ENCODE results near the gene APH1A. TPM values are rescaled to one million over a fixed set of nuclear protein-coding genes. Genes with fewer than 3 reads are reported as not detected.
A peak's percentile ranks its signal among the peaks of the same experiment; 100 is the strongest.

APH1A gene
- total and polyA plus RNA-seq, 2 of the 13 experiments (the other 11 are each of a cell fraction or from before 2014, with no cell fraction given), result 114 to 130 TPM

DNA sequence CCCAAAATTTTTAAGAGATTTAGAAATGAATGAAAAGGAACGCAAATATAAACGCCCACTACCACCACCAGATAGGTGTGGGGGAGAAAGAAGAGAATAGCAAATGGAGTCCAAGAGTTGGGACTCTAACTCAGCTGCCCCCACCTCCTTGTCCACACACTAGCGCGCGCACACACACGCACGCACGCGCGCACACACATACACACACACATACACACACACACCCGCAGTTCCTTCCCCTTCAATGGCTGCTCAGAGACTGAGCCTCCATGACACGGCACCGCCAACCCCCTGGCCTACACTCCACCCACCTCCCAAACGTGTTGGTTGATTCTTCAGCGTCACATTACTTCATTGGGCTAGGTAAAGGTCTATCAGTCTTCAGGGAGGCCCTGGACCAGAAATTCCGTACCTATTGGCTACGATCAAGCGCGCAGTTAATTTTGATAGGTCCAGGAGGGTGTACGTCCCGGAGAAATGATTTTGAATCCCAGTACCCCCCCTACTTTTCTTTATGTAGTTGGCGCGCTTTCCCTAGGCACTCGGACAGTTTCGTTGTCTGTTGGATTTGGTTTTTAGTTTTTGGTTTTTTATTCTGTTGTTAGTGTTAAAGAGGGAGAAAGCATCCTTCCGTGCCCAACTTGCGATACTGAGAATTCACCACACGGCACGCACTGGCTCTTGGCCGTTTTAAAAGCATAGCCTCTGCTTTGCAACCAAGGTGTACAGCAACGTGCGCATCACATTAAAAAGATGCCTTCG is 32.8 kb downstream of the APH1A start, which contains the start of gene ANP32E (continued):
- TF ChIP-seq HNRNPUL1 (IDR thresholded peaks at IDR 0.05; ENCODE audit: low read depth, low read length) (no peak), ZNF891 (CRISPR knock-in tag; IDR thresholded peaks at IDR 0.05) (peak; percentile 56; the same call in 1 of the 2 replicates), SMAD1 (CRISPR knock-in tag; IDR thresholded peaks at IDR 0.05; ENCODE audit: borderline replicate concordance, low read depth) (no peak), ZNF333 (CRISPR knock-in tag; IDR thresholded peaks at IDR 0.05; ENCODE audit: borderline replicate concordance) (no peak), ZNF530 (CRISPR knock-in tag; IDR thresholded peaks at IDR 0.05; ENCODE audit: low read depth) (no peak), KLF6 (CRISPR knock-in tag; IDR thresholded peaks at IDR 0.05) (peak; percentile 93), HNF4G (IDR thresholded peaks at IDR 0.05; ENCODE audit: borderline replicate concordance, low read depth, low read length) (no peak), HNF4G (CRISPR knock-in tag; IDR thresholded peaks at IDR 0.05; ENCODE audit: borderline replicate concordance, low read depth) (no peak), ZNF569 (CRISPR knock-in tag; IDR thresholded peaks at IDR 0.05; ENCODE audit: borderline replicate concordance) (no peak), PCBP2 (optimal IDR thresholded peaks at IDR 0.05; ENCODE audit: low read depth, low read length, poor library complexity, severe bottlenecking) (no peak), ZNF556 (CRISPR knock-in tag; IDR thresholded peaks at IDR 0.05; ENCODE audit: borderline replicate concordance) (peak; percentile 78), ZNF260 (CRISPR knock-in tag; IDR thresholded peaks at IDR 0.05; ENCODE audit: borderline replicate concordance, low read depth) (no peak), ZNF577 (CRISPR knock-in tag; IDR thresholded peaks at IDR 0.05; ENCODE audit: borderline replicate concordance, low read depth) (no peak), ARNT (IDR thresholded peaks at IDR 0.05) (no peak), POLR2G (IDR thresholded peaks at IDR 0.05; ENCODE audit: low read depth, low read length) (peak; percentile 78), FLYWCH1 (CRISPR knock-in tag; IDR thresholded peaks at IDR 0.05) (no peak), ZNF570 (CRISPR knock-in tag; IDR thresholded peaks at IDR 0.05; ENCODE audit: borderline replicate concordance) (peak; percentile 38; the same call in 1 of the 2 replicates), FOXO4 (CRISPR knock-in tag; conservative IDR thresholded peaks at IDR 0.05) (no peak), ZNF614 (CRISPR knock-in tag; IDR thresholded peaks at IDR 0.05; ENCODE audit: borderline replicate concordance) (no peak), ERF (CRISPR knock-in tag; IDR thresholded peaks at IDR 0.05) (peak; percentile 83), CREM (IDR thresholded peaks at IDR 0.05) (peak; percentile 95), CREM (CRISPR knock-in tag; IDR thresholded peaks at IDR 0.05) (no peak)
- TF ChIP-seq, protein P1, sequence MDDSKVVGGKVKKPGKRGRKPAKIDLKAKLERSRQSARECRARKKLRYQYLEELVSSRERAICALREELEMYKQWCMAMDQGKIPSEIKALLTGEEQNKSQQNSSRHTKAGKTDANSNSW (CRISPR knock-in tag; IDR thresholded peaks at IDR 0.05; ENCODE audit: borderline replicate concordance), result no peak; the same call in 1 of the 2 replicates
- TF ChIP-seq, protein P2, sequence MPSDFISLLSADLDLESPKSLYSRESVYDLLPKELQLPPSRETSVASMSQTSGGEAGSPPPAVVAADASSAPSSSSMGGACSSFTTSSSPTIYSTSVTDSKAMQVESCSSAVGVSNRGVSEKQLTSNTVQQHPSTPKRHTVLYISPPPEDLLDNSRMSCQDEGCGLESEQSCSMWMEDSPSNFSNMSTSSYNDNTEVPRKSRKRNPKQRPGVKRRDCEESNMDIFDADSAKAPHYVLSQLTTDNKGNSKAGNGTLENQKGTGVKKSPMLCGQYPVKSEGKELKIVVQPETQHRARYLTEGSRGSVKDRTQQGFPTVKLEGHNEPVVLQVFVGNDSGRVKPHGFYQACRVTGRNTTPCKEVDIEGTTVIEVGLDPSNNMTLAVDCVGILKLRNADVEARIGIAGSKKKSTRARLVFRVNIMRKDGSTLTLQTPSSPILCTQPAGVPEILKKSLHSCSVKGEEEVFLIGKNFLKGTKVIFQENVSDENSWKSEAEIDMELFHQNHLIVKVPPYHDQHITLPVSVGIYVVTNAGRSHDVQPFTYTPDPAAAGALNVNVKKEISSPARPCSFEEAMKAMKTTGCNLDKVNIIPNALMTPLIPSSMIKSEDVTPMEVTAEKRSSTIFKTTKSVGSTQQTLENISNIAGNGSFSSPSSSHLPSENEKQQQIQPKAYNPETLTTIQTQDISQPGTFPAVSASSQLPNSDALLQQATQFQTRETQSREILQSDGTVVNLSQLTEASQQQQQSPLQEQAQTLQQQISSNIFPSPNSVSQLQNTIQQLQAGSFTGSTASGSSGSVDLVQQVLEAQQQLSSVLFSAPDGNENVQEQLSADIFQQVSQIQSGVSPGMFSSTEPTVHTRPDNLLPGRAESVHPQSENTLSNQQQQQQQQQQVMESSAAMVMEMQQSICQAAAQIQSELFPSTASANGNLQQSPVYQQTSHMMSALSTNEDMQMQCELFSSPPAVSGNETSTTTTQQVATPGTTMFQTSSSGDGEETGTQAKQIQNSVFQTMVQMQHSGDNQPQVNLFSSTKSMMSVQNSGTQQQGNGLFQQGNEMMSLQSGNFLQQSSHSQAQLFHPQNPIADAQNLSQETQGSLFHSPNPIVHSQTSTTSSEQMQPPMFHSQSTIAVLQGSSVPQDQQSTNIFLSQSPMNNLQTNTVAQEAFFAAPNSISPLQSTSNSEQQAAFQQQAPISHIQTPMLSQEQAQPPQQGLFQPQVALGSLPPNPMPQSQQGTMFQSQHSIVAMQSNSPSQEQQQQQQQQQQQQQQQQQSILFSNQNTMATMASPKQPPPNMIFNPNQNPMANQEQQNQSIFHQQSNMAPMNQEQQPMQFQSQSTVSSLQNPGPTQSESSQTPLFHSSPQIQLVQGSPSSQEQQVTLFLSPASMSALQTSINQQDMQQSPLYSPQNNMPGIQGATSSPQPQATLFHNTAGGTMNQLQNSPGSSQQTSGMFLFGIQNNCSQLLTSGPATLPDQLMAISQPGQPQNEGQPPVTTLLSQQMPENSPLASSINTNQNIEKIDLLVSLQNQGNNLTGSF (CRISPR knock-in tag; IDR thresholded peaks at IDR 0.05), result peak; percentile 45; the same call in 1 of the 2 replicates

Measured in HepG2 (cell line).